DMS114 treated with DMSO at 0.1 percent for 48 hours (cell line): ENCODE measurements around the gene LSM3.

Experiments
- DNase-seq: peaks from one replicate; lab custom pipeline; 2025; ENCODE audit not compliant: unreplicated experiment; lab: John Stamatoyannopoulos, UW

LSM3 gene

GRCh38 chr3:14236902-14237301, 58.3 kb downstream of the LSM3 start:
- no peak for DNase-seq

GRCh38 chr3:14237457-14237856, 58.8 kb downstream of the LSM3 start:
- no peak for DNase-seq

GRCh38 chr3:14238356-14238755, 59.7 kb downstream of the LSM3 start:
- DNase-seq = no peak

- no peak for DNase-seq
These were observed 60.3 kb downstream of the LSM3 start for GRCh38 chr3:14238930-14239329.

- DNase-seq = no peak
These were observed 61.3 kb downstream of the LSM3 start for GRCh38 chr3:14239940-14240339.

GRCh38 chr3:14240366-14240765, 61.7 kb downstream of the LSM3 start:
- DNase-seq = no peak

- DNase-seq = no peak
These were observed 63.1 kb downstream of the LSM3 start for GRCh38 chr3:14241716-14242115.

GRCh38 chr3:14242490-14243311, 64.1 kb downstream of the LSM3 start:
- DNase-seq = no peak

GRCh38 chr3:14243782-14244181, 65.2 kb downstream of the LSM3 start:
- no peak for DNase-seq

GRCh38 chr3:14244521-14245247, 66.1 kb downstream of the LSM3 start:
- no peak for DNase-seq

GRCh38 chr3:14245248-14245639, 66.6 kb downstream of the LSM3 start:
- DNase-seq = no peak

- DNase-seq = no peak
These were observed 67.2 kb downstream of the LSM3 start for GRCh38 chr3:14245822-14246221.

GRCh38 chr3:14246414-14246813, 67.8 kb downstream of the LSM3 start:
- no peak for DNase-seq

GRCh38 chr3:14248477-14248848, 69.8 kb downstream of the LSM3 start:
- no peak for DNase-seq

GRCh38 chr3:14248849-14249523, 70.4 kb downstream of the LSM3 start:
- DNase-seq = no peak
